IPS-NIHi7 (cell line): ENCODE measurements around the gene CDK5RAP3.

Experiments
- DNase-seq: peaks from one replicate; pipeline ENCODE4 v3.0.0; 2012; ENCODE audit warnings: mixed read lengths; ENCODE audit errors: extremely low spot score

The CDK5RAP3 gene

DNA sequence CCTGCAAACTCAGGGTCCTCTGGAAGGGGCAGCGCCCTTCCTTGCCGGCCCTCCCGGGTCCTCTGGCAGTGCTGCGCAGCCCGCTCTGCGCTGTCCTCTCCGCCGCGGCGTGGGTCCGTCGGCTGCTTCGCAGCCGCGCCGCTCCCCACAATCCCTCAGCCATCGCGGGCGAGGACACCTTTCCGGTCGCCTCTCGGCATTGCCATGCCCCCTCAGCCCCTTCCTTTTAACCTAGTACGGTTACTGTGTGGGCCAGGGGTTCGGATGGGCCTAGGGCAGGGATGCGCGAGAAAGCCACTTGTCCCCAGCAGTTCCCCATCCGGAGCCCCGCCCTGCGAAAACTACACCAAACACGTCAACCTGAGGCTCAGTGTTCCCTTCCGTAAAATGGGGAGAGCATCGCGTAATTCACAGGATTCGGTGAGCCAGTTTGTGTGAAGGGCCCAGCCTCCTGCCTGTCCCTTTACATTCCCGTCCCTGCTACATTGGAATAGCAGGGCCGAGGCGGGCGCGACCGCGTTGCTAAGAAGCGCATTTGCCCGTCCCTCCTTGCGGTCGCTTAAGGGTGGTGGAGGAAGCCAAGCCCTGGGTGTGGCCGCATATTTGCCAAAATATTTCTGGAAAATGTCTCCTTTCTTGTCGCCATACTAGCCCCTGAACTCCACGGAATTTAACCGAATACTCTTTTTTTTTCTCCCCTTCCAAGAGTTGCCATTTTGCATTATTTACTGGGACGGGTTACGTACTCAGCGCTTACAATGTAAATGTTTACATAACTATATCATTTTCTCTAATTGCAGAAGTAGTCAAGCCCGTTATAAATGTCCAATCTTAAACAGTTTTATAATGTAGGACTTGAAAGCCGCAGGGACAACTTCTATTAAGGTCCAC, 53.5 kb downstream of the CDK5RAP3 start:
- no peak for DNase-seq

DNA sequence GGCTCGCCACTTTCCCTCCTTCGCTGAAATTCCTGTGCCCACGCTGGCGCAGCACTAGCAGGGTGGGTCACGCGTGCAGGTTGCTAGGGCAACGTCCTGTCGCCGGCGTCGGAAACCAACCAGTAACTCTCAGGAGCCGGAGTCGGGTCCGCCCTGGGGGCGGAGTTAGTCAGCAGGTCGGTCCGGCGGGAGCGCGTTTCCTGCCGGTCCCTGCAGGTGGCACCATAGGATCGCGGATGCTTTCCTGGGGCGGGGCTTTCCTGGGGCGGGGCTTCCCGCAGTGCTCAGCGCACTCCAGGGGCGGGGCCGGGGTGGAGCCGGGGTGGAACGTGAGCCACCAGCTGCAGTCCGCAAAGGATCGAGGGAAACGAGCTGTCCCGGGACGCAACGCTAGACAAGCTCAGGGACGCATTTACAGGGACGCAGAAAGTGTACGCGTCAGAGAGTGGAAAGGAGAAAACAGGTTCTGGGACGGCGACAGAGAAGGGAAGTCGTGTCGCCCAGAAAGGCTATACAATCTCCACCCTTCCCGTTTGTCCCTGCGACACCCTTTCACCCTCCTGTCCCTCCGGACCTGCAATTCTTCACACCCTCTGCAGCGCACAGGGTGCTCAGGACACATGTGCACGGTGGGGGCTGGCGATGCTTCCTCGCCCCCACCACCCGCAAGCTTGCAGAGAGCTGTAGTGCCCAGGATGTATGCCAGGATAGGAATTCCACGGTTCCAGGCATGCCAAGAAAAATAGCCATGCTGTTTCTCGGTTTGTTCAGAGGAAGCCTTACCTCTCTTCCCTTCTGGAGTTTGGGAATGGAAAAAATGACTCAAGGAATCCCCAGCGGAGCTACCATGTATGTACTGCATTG, 54.4 kb downstream of the CDK5RAP3 start:
- DNase-seq: peak; percentile 89

DNA sequence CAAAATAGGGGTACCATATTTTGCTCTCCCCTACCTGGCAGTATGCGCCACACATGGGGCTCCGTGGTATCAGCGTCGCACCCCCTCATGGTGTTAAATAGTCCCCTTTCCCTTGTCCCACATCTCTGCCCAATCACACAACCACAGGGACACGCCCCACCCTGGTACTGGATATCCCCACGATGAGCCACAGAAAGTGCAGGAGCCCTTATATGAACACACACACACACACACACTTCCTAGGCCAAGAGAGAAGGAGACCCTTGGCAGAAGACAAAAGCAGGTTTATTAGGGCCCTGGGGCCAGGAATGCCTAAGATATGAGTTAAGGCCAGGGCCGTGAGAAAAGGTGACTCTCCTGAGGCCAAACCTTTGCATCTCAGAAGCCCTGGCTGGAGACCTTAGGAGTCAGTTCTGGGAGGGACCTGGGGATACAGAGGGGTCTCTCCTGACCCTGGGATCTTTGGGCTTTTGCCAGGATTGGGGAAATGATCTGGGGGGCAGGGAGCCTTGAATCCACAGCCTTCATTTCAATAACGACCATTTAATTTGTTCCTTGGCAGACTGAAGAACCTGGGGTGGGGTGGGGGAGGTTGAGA, 55.1 kb downstream of the CDK5RAP3 start:
- no peak for DNase-seq

DNA sequence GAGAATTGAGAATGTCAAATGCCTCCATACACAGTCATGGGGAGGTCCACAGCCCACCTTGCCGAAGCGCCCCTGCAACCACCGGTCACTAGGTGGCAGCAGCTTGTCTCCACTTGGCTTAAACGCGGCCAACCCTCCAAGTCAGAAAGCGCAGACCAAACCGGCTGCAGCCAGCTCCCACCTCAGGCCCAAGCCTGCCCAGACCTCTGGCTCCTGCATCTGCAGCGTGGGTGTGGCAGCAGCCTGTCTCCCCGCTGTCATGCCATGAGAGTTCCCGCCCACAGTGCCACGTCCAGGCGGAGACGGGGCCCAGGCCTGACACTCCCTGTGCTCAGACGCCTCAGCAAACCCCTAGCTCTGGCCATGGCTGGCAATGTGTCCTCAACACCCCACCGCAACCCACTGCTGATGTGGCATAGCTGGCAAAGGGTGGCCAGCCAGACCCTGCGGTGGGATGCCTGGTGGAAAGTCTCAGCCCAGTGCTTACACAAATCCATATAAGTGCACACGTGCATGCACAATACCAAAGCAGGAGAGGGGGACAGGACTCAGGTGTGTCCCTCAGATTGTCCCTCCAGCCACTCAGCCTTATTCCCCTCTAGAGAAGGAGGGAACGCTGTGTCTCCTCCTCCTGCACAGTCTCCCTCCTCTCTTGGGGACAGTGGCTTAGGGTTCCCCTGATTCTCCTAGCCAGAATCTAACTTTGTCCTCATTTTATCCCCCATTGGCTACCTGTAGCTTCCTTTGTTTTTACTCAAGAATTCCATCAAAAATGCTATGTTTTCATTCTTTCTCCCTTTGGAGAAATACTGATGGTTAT, 55.8 kb downstream of the CDK5RAP3 start:
- DNase-seq: peak; percentile 87

DNA sequence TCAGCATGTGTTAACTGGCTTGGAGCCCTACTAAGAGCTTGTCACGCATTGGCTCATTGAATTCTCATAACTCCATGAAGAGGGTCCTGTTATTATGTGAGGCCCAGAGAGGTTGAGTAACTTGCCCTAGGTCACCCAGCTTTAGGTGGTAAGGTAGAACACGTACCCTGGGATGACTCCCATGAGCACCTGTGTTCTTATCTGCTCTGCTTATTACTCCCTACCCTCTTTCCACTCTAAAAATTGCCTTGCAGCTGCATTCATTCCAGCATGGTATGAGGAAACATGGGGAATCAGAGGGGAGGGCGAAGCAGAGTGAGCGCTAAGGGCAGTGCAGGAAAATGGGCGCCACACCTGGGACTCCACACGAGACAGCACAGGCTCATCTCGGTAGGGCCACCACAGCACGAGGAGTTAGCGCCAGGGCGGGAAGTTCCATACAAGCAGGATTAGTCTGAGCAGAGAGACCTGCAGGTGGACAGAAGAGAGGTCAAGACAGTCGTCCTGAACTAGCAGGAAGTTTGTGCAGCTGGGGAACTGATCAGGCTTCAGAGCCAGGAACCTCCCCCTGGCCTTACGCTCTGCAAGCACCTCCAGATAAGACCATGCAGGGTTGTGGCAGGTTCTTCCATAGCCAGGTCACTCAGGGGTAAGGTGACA, 56.5 kb downstream of the CDK5RAP3 start:
- no peak for DNase-seq

DNA sequence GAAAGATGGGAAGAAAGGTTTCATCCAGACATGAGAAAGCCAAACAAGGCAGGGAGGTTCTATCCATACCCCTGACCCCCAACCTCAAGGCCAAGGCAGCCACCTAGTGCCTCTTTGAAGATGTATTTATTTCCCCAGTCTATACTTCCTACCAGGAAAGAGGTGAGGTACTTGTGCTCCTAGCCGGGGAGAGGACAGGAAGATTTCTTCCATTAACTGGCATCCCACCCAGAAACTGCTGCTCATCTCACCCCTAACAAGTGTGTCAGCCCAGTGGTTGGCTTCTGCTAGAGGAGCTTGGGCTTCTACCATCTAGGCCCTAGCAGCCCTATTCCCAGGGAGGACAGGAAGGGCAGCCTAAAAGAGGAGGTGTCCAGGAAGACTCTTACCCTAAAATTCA, 57.8 kb downstream of the CDK5RAP3 start:
- no peak for DNase-seq

DNA sequence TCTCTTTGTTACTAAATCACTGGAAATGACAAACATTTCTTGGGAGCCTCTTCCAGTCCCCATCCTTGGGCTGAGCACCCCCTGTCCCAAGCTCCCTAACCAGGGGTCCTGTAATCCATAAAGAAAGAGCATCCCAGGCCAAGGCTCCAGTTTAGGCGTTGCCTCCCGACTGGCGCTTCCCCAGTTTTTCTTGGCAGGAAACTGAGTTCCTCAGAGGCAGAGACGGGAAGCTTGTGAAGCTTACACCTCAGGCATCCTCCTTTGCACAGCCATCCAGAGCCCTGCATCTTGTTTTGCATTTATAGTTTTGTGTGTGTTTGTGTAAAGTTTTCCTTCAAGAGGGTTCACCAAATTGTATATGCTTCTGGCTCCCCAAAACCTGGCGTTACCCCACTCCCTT, 59.6 kb downstream of the CDK5RAP3 start:
- no peak for DNase-seq
